Trophoblast cell (in vitro differentiated cells and primary cell): ENCODE data around the gene ASPN. TPM values are rescaled to one million over a fixed set of nuclear protein-coding genes. Genes with fewer than 3 reads are reported as not detected.

ENCODE experiments used
- DNase-seq, 2 donors: peaks; one replicate each; pipeline ENCODE4 v3.0.0-alpha.2; 2016
- H2AFZ ChIP-seq: 2 replicates; pipeline ENCODE4 v1.6.1; 2013; ENCODE audit warnings: low read length, moderate library complexity, mild to moderate bottlenecking; ENCODE audit not compliant: insufficient read depth, poor library complexity
- H2AK5ac ChIP-seq: 2 replicates; pipeline ENCODE4 v1.6.1; 2013; ENCODE audit warnings: mild to moderate bottlenecking, low read length
- H2BK120ac ChIP-seq: 2 replicates; pipeline ENCODE4 v1.6.1; 2013; ENCODE audit warnings: low read length, mild to moderate bottlenecking, moderate library complexity; ENCODE audit not compliant: insufficient read depth, poor library complexity
- H2BK12ac ChIP-seq: 2 replicates; pipeline ENCODE4 v1.6.1; 2013; ENCODE audit warnings: mild to moderate bottlenecking, low read length, moderate library complexity
- H2BK5ac ChIP-seq: 2 replicates; pipeline ENCODE4 v1.6.1; 2013; ENCODE audit warnings: low read length, low read depth, moderate library complexity, mild to moderate bottlenecking; ENCODE audit not compliant: poor library complexity
- H3K14ac ChIP-seq: 2 replicates; pipeline ENCODE4 v1.6.1; 2013; ENCODE audit warnings: mild to moderate bottlenecking, low read length
- H3K18ac ChIP-seq: 2 replicates; pipeline ENCODE4 v1.6.1; 2013; ENCODE audit warnings: mild to moderate bottlenecking, low read length
- H3K23ac ChIP-seq: 2 replicates; pipeline ENCODE4 v1.6.1; 2013; ENCODE audit warnings: low read length
- H3K27ac ChIP-seq: 2 replicates; pipeline ENCODE4 v1.5.1; 2013; ENCODE audit warnings: low read depth, mild to moderate bottlenecking, inconsistent platforms, low read length, moderate library complexity
- H3K27me3 ChIP-seq: 2 replicates; pipeline ENCODE4 v1.6.1; 2013; ENCODE audit warnings: inconsistent platforms, mild to moderate bottlenecking, low read length, moderate library complexity; ENCODE audit not compliant: insufficient read depth
- H3K36me3 ChIP-seq, 2 experiments: 1 replicate in 1 of 2; 2 replicates in 1 of 2; pipeline ENCODE4 v1.6.1; 2013; ENCODE audit warnings: low read length in 2 of 2, mild to moderate bottlenecking in 2 of 2, moderate library complexity in 1 of 2; ENCODE audit not compliant: insufficient read depth in 2 of 2, control insufficient read depth in 1 of 2
- H3K4ac ChIP-seq: 2 replicates; pipeline ENCODE4 v1.6.1; 2013; ENCODE audit warnings: low read depth, mild to moderate bottlenecking, low read length, moderate library complexity
- H3K4me1 ChIP-seq, 2 experiments: 1 replicate in 1 of 2; 2 replicates in 1 of 2; pipeline ENCODE4 v1.6.1; 2013; ENCODE audit warnings: low read length in 2 of 2, mild to moderate bottlenecking in 2 of 2, moderate library complexity in 1 of 2; ENCODE audit not compliant: insufficient read depth in 2 of 2, control insufficient read depth in 1 of 2
- H3K4me2 ChIP-seq: 2 replicates; pipeline ENCODE4 v1.6.1; 2013; ENCODE audit warnings: inconsistent platforms, mild to moderate bottlenecking, low read length, moderate library complexity
- H3K4me3 ChIP-seq: 2 replicates; pipeline ENCODE4 v1.5.1; 2013; ENCODE audit warnings: mild to moderate bottlenecking, low read depth, low read length, inconsistent platforms
- H3K79me1 ChIP-seq: one replicate; pipeline ENCODE4 v1.6.1; 2013; ENCODE audit warnings: low read length
- H3K79me2 ChIP-seq: 2 replicates; pipeline ENCODE4 v1.6.1; 2013; ENCODE audit warnings: low read length, mild to moderate bottlenecking; ENCODE audit not compliant: control insufficient read depth, insufficient read depth, poor library complexity
- H3K9ac ChIP-seq: 2 replicates; pipeline ENCODE4 v1.6.1; 2013; ENCODE audit warnings: mild to moderate bottlenecking, low read length
- H3K9me3 ChIP-seq: 2 replicates; pipeline ENCODE4 v1.6.1; 2013; ENCODE audit warnings: low read depth, mild to moderate bottlenecking, control low read depth, inconsistent platforms, low read length; ENCODE audit not compliant: insufficient read depth
- H4K12ac ChIP-seq: 2 replicates; pipeline ENCODE4 v1.6.1; 2013; ENCODE audit warnings: low read depth, mild to moderate bottlenecking, low read length, moderate library complexity
- H4K8ac ChIP-seq: 2 replicates; pipeline ENCODE4 v1.6.1; 2013; ENCODE audit warnings: low read depth, mild to moderate bottlenecking, low read length, moderate library complexity
- H4K91ac ChIP-seq: one replicate; pipeline ENCODE4 v1.6.1; 2013; ENCODE audit warnings: low read depth, mild to moderate bottlenecking, low read length, moderate library complexity
- WGBS: extraction: QIAGEN DNeasy Blood & Tissue Kit; methylation state at CpG from one replicate; pipeline ENCODE4 v1.1.7; 2013; ENCODE audit warnings: missing lambda C conversion rate; ENCODE audit not compliant: insufficient read length, insufficient coverage; ENCODE audit errors: extremely low coverage; 5-methylcytosine and 5-hydroxymethylcytosine counted together
- polyA plus RNA-seq: library from polyadenylated mRNA; stranded (reverse); fragments of 200-250 nt; gene quantifications from 2 replicates; pipeline ENCODE4 v1.2.3, GENCODE V29; 2013

The ASPN gene
- 0.01 TPM in 1 of 2 replicates, not detected in the other for polyA plus RNA-seq

- H3K4me2 ChIP-seq: no peak within 1 kb of the TSS
- H2AK5ac ChIP-seq: no peak within 1 kb of the TSS
- no peak within 1 kb of the TSS for H4K91ac ChIP-seq
- H4K8ac ChIP-seq: no peak within 1 kb of the TSS
- no peaks in the 10 kb centered on the region for H3K9me3 ChIP-seq
- no peak within 1 kb of the TSS for H3K14ac ChIP-seq
- H3K9ac ChIP-seq: no peak within 1 kb of the TSS
- WGBS: no CpG with 5 or more reads among the region's 3 CpGs
- no peak for DNase-seq
- H3K4ac ChIP-seq: no peak within 1 kb of the TSS
- H3K23ac ChIP-seq: no peak within 1 kb of the TSS
- H3K18ac ChIP-seq: no peak within 1 kb of the TSS
- H4K12ac ChIP-seq: no peak within 1 kb of the TSS
- no peaks in the 10 kb centered on the region for H3K27me3 ChIP-seq
- no peak within 1 kb of the TSS for H2BK120ac ChIP-seq
- no peaks in the 10 kb centered on the region for H3K79me2 ChIP-seq
- no peaks in the 10 kb centered on the region for H3K79me1 ChIP-seq
- H2AFZ ChIP-seq: no peak within 1 kb of the TSS
- H3K4me1 ChIP-seq: peaks cover 0 to 2% of the 10 kb centered on the region in 2 experiments
- H3K27ac ChIP-seq: no peak within 1 kb of the TSS
- no peak within 1 kb of the TSS for H3K4me3 ChIP-seq
- H2BK12ac ChIP-seq: no peak within 1 kb of the TSS
- no peak within 1 kb of the TSS for H2BK5ac ChIP-seq
- H3K36me3 ChIP-seq: no peaks in the 10 kb centered on the region
Observed at GRCh38 chr9:92482329-92482728, at the start of gene ASPN. ASPN (minus strand) TSS chr9:92482506.

GRCh38 chr9:92530893-92531292, 48.6 kb upstream of the ASPN start:
- H2BK5ac ChIP-seq: no peak overlapping the region
- H3K79me2 ChIP-seq: no peaks in the 10 kb centered on the region

GRCh38 chr9:92529124-92529523, 46.8 kb upstream of the ASPN start:
- H3K36me3 ChIP-seq: no peaks in the 10 kb centered on the region
- H3K9ac ChIP-seq: no peak overlapping the region
- H3K79me1 ChIP-seq: no peaks in the 10 kb centered on the region
- no peak overlapping the region for H4K12ac ChIP-seq
- H3K27ac ChIP-seq: no peak overlapping the region
- H3K4me1 ChIP-seq: no peaks in the 10 kb centered on the region
- no peaks in the 10 kb centered on the region for H3K79me2 ChIP-seq
- no peak overlapping the region for H4K91ac ChIP-seq
- H3K4ac ChIP-seq: no peak overlapping the region
- H2BK120ac ChIP-seq: no peak overlapping the region
- H3K14ac ChIP-seq: no peak overlapping the region
- no peaks in the 10 kb centered on the region for H3K9me3 ChIP-seq
- no peak overlapping the region for H3K23ac ChIP-seq
- H3K4me2 ChIP-seq: no peak overlapping the region
- no peaks in the 10 kb centered on the region for H3K27me3 ChIP-seq
- no peak overlapping the region for H2BK5ac ChIP-seq
- no peak overlapping the region for H4K8ac ChIP-seq
- no peak for DNase-seq
- no peak overlapping the region for H2BK12ac ChIP-seq
- H3K4me3 ChIP-seq: no peak overlapping the region
- H3K18ac ChIP-seq: no peak overlapping the region
- H2AK5ac ChIP-seq: no peak overlapping the region
- no CpG with 5 or more reads among the region's 3 CpGs for WGBS
- no peak overlapping the region for H2AFZ ChIP-seq

More at GRCh38 chr9:92530893-92531292, 48.6 kb upstream of the ASPN start:
- H3K4ac ChIP-seq: no peak overlapping the region
- H3K23ac ChIP-seq: no peak overlapping the region
- no peak overlapping the region for H4K91ac ChIP-seq
- no peak overlapping the region for H2BK120ac ChIP-seq
- H3K36me3 ChIP-seq: no peaks in the 10 kb centered on the region
- H3K27me3 ChIP-seq: no peaks in the 10 kb centered on the region
- DNase-seq: no peak
- H3K14ac ChIP-seq: no peak overlapping the region
- H3K27ac ChIP-seq: no peak overlapping the region
- H3K18ac ChIP-seq: no peak overlapping the region
- H2BK12ac ChIP-seq: no peak overlapping the region
- H3K9me3 ChIP-seq: no peaks in the 10 kb centered on the region
- no peak overlapping the region for H3K4me2 ChIP-seq
- no peaks in the 10 kb centered on the region for H3K79me1 ChIP-seq
- H3K9ac ChIP-seq: no peak overlapping the region
- H3K4me1 ChIP-seq: no peaks in the 10 kb centered on the region
- no peak overlapping the region for H4K12ac ChIP-seq
- no peak overlapping the region for H4K8ac ChIP-seq
- H2AK5ac ChIP-seq: no peak overlapping the region
- H3K4me3 ChIP-seq: no peak overlapping the region
- H2AFZ ChIP-seq: no peak overlapping the region

GRCh38 chr9:92528522-92528849, 46.2 kb upstream of the ASPN start:
- Histone ChIP-seq H3K18ac (no peak overlapping the region), H4K91ac (no peak overlapping the region), H3K79me2 (no peaks in the 10 kb centered on the region), H4K8ac (no peak overlapping the region), H3K27me3 (no peaks in the 10 kb centered on the region), H2AK5ac (no peak overlapping the region), H3K27ac (no peak overlapping the region), H2BK12ac (no peak overlapping the region), H3K14ac (no peak overlapping the region), H2BK120ac (no peak overlapping the region), H3K4me1 (no peaks in the 10 kb centered on the region), H3K4ac (no peak overlapping the region), H3K4me3 (no peak overlapping the region), H2BK5ac (no peak overlapping the region), H3K79me1 (no peaks in the 10 kb centered on the region), H3K4me2 (no peak overlapping the region), H4K12ac (no peak overlapping the region), H3K9ac (no peak overlapping the region), H3K9me3 (no peaks in the 10 kb centered on the region), H3K36me3 (no peaks in the 10 kb centered on the region), H3K23ac (no peak overlapping the region), H2AFZ (no peak overlapping the region)
- WGBS: no CpG with 5 or more reads among the region's 1 CpG
- no peak for DNase-seq
